ENCODE data around the gene TRPT1. TPM values are rescaled to one million over a fixed set of nuclear protein-coding genes. Genes with fewer than 3 reads are reported as not detected.

Gene TRPT1
- total RNA-seq, 1 donor from 2014 or later, result 42.2 TPM

DNA sequence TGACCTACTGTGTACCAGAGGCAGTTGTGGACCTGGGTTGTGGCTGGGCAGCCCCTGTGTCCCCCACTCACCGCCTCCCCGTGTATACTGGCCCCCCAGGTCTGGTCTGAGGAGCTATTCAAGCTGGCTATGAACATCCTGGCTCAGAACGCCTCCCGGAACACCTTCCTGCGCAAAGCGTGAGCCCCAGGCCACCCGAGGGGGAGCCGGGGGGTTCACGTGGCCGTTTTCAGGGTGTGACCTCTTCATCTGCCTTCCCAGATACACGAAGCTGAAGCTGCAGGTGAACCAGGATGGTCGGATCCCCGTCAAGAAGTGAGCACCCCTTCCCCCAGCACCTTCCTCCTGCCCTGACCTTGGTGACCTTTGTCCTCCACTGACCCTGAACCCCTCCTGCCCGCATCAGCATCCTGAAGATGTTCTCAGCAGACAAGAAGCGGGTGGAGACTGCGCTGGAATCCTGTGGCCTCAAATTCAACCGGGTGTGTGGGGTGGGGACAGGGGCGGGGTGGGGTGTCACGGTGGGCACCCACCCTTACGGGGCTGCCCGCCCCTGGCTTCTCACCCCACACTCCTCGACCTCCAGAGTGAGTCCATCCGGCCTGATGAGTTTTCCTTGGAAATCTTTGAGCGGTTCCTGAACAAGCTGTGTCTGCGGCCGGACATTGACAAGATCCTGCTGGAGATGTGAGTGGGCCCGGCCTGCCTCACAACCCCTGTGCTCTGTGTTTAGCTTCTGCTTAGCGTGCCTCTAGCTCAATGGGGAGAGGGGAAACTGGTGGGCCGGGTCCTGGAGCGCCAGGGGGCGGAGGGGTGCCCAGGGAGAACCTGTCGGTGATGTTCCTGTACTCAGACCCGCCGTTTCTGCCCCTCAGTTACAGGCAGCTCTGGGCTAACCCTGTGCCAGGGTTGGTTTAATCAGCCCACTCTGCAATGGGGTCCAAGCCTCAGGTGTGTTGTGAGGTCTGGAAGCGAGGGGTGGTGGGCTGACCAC lies 29.4 kb upstream of the TRPT1 start:
- no peak for DNase-seq (ENCODE audit: low spot score)
- no peak overlapping the region for H3K4me3 Mint-ChIP-seq (ENCODE audit: unreplicated experiment)
- no peaks in the 10 kb centered on the region for H3K27me3 Mint-ChIP-seq (ENCODE audit: low read depth)
- no peaks in the 10 kb centered on the region for H3K9me3 Mint-ChIP-seq (ENCODE audit: low read depth)
- H3K27ac Mint-ChIP-seq (ENCODE audit: unreplicated experiment), result no peak overlapping the region
- TF ChIP-seq CTCF (IDR thresholded peaks at IDR 0.05), result no peak
- peaks cover 23% of the 10 kb centered on the region for H3K36me3 Mint-ChIP-seq (ENCODE audit: low read depth)
- H3K4me1 Mint-ChIP-seq (ENCODE audit: low read depth), result peaks cover 23% of the 10 kb centered on the region

DNA sequence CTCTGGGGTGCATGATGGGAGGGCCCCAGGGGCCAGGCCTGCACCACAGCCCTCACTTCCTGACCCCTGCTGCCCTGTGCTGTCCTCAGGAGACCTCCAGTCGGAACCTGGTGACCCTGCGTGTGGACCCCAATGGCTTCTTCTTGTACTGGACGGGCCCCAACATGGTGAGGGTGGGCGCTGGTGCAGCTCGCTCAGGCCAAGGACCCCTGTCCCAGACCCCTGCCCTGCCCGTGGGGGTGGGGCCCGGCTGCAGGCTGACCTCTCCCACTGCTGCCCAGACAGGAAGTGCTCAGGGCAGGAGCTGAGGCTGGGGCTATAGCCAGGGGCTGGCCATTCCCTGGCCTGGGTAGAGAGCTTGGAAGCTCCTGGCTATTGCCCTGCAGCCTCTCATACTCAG lies 28.3 kb upstream of the TRPT1 start:
- no peak for DNase-seq (ENCODE audit: low spot score)
- H3K4me1 Mint-ChIP-seq (ENCODE audit: low read depth), result peaks cover 23% of the 10 kb centered on the region
- H3K27me3 Mint-ChIP-seq (ENCODE audit: low read depth), result no peaks in the 10 kb centered on the region
- H3K27ac Mint-ChIP-seq (ENCODE audit: unreplicated experiment), result no peak overlapping the region
- H3K4me3 Mint-ChIP-seq (ENCODE audit: unreplicated experiment), result no peak overlapping the region
- peaks cover 13% of the 10 kb centered on the region for H3K36me3 Mint-ChIP-seq (ENCODE audit: low read depth)
- no peaks in the 10 kb centered on the region for H3K9me3 Mint-ChIP-seq (ENCODE audit: low read depth)
- no peak for TF ChIP-seq CTCF (IDR thresholded peaks at IDR 0.05)

DNA sequence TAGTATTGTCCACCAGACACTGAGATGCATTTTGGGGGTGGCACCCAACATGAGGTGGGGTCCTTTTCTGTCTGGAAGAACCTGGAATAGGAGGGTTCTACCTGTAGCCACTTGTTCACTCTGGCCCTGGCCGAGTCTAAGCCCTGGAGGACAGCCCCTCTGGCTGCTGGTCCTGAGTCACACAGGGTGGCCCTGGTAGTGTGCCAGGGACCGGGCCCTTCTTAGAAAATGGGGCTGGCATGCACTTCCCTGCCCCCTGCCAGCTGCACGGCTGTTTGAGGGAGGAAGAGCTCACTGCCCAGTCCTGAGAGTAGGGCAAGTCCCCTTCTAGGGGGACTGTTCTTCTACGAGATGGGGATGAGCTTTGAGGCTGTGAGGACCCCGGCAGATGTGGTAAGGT lies 27.5 kb upstream of the TRPT1 start:
- Mint-ChIP-seq H3K9me3 (ENCODE audit: low read depth) (no peaks in the 10 kb centered on the region), H3K27me3 (ENCODE audit: low read depth) (no peaks in the 10 kb centered on the region), H3K36me3 (ENCODE audit: low read depth) (peaks cover 12% of the 10 kb centered on the region), H3K4me3 (ENCODE audit: unreplicated experiment) (peak overlapping the region; percentile 91), H3K4me1 (ENCODE audit: low read depth) (peaks cover 23% of the 10 kb centered on the region), H3K27ac (ENCODE audit: unreplicated experiment) (peak overlapping the region; percentile 78)
- TF ChIP-seq CTCF (IDR thresholded peaks at IDR 0.05), result no peak
- no peak for DNase-seq (ENCODE audit: low spot score)

DNA sequence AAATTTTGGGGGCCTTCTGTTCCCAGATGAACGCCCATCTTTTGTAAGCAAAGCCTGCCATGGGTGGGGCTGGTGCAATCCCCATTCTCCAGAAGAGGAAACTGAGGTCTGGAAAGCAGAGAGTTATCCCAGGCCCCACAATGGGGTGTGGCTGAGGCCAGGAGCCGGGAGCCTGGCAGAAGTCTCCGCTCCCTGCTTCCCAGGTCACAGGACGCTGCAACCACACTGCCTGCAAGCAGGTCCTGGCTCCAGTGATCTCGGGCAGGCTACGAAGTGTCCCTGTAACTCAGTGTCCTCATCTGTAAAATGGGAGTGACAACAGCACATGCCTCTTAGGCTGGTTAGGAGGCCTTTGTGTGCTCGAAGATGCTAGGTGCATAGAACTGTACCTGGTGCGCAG lies 27.1 kb upstream of the TRPT1 start:
- peak overlapping the region; percentile 78 for H3K27ac Mint-ChIP-seq (ENCODE audit: unreplicated experiment)
- H3K4me3 Mint-ChIP-seq (ENCODE audit: unreplicated experiment), result peak overlapping the region; percentile 91
- H3K36me3 Mint-ChIP-seq (ENCODE audit: low read depth), result peaks cover 9% of the 10 kb centered on the region

More for the DNA sequence above, 27.1 kb upstream of the TRPT1 start:
- no peaks in the 10 kb centered on the region for H3K9me3 Mint-ChIP-seq (ENCODE audit: low read depth)
- TF ChIP-seq CTCF (IDR thresholded peaks at IDR 0.05), result no peak
- peaks cover 25% of the 10 kb centered on the region for H3K4me1 Mint-ChIP-seq (ENCODE audit: low read depth)
- H3K27me3 Mint-ChIP-seq (ENCODE audit: low read depth), result no peaks in the 10 kb centered on the region
- DNase-seq (ENCODE audit: low spot score), result no peak

All from chondrocyte (in vitro differentiated cells).